SK-N-SH (cell line): Measurements from ENCODE around the gene NOX3. TPM values are rescaled to one million over a fixed set of nuclear protein-coding genes. Genes with fewer than 3 reads are reported as not detected.
"Not testable (repeated sequence)": the region's sequence is repeated elsewhere in the genome, so short reads cannot be mapped to it uniquely, and the experiment has no call there.

Experiments used
- CTCF ChIA-PET: fragments of 300-600, 350-600 bp; formaldehyde crosslinking; extraction: SDS; loops from one replicate; lab custom pipeline; 2021; lab: Yijun Ruan, JAX
- POLR2A ChIA-PET: fragments of 350-600 bp; sonication (Branson Sonifier 250); formaldehyde crosslinking; extraction: SDS; loops from one replicate; lab custom pipeline; 2020; ENCODE audit warnings: antibody characterized with exemption, inconsistent platforms; lab: Yijun Ruan, JAX
- DNase-seq: peaks from one replicate; pipeline ENCODE4 v3.0.0; 2012
- H2AFZ ChIP-seq: fragments of 200-600 bp; sonication (generic); 2 replicates; pipeline ENCODE4 v1.8.1; 2016; ENCODE audit warnings: antibody characterized with exemption, mild to moderate bottlenecking, low read depth
- H3F3A ChIP-seq: fragments of 200-600 bp; sonication (generic); replicated peaks from 2 replicates; pipeline ENCODE3; 2016; ENCODE audit warnings: antibody characterized with exemption, mild to moderate bottlenecking; ENCODE audit not compliant: insufficient read depth
- H3K27ac ChIP-seq, 2 experiments: fragments of 200-500 bp in 1 of 2; fragments of 200-600 bp in 1 of 2; sonication (Bioruptor generic) in 1 of 2; sonication (generic), shearing (Covaris generic) in 1 of 2; 2 replicates each; pipeline versions ENCODE4 v1.5.1 to v1.6.1; 2014 to 2016; ENCODE audit warnings: low read depth in 2 of 2, inconsistent platforms in 1 of 2, low read length in 1 of 2, mild to moderate bottlenecking in 1 of 2, mixed read lengths in 1 of 2
- H3K27me3 ChIP-seq: fragments of 200-600 bp; sonication (generic), shearing (Covaris generic); 2 replicates; pipeline ENCODE4 v1.6.1; 2016; ENCODE audit warnings: mixed run types; ENCODE audit not compliant: insufficient read depth
- H3K36me3 ChIP-seq, 2 experiments: fragments of 200-500 bp in 1 of 2; fragments of 200-600 bp in 1 of 2; sonication (Bioruptor generic) in 1 of 2; sonication (generic) in 1 of 2; replicated peaks in 1 of 2; 2 replicates each; pipeline versions ENCODE3 to v1.5.1; 2014 to 2016; ENCODE audit warnings: low read length in 1 of 2, mild to moderate bottlenecking in 1 of 2; ENCODE audit not compliant: insufficient read depth in 2 of 2, control insufficient read depth in 1 of 2
- H3K4me1 ChIP-seq, 2 experiments: fragments of 200-500 bp in 1 of 2; fragments of 200-600 bp in 1 of 2; sonication (Bioruptor generic) in 1 of 2; sonication (generic), shearing (Covaris generic) in 1 of 2; 2 replicates each; pipeline versions ENCODE4 v1.5.1 to v1.6.1; 2014 to 2016; ENCODE audit warnings: low read depth in 1 of 2, low read length in 1 of 2, mixed run types in 1 of 2; ENCODE audit not compliant: insufficient read depth in 2 of 2, control insufficient read depth in 1 of 2
- H3K4me2 ChIP-seq: fragments of 200-600 bp; sonication (generic), shearing (Covaris generic); 2 replicates; pipeline ENCODE4 v1.6.1; 2017; ENCODE audit warnings: mixed run types
- H3K4me3 ChIP-seq, 2 experiments: fragments of 200-500 bp in 1 of 2; fragments of 200-600 bp in 1 of 2; sonication (Bioruptor generic) in 1 of 2; sonication (generic), shearing (Covaris generic) in 1 of 2; 2 replicates each; pipeline versions ENCODE4 v1.5.1 to v1.8.1; 2014 to 2016; ENCODE audit warnings: low read depth in 2 of 2, inconsistent platforms in 1 of 2, low read length in 1 of 2, mild to moderate bottlenecking in 1 of 2, mixed read lengths in 1 of 2, moderate library complexity in 1 of 2
- H3K79me2 ChIP-seq: fragments of 200-600 bp; sonication (generic); 2 replicates; pipeline ENCODE4 v1.8.1; 2017; ENCODE audit warnings: mild to moderate bottlenecking; ENCODE audit not compliant: insufficient read depth
- H3K9ac ChIP-seq: fragments of 200-600 bp; sonication (generic); 2 replicates; pipeline ENCODE4 v1.6.1; 2017; ENCODE audit warnings: mixed run types
- H3K9me2 ChIP-seq: fragments of 200-600 bp; sonication (generic); 2 replicates; pipeline ENCODE4 v1.6.1; 2017; ENCODE audit warnings: mixed run types
- H3K9me3 ChIP-seq: fragments of 200-600 bp; sonication (generic); 2 replicates; pipeline ENCODE4 v1.6.1; 2017; ENCODE audit warnings: mixed run types, mild to moderate bottlenecking, moderate library complexity
- H4K20me1 ChIP-seq: fragments of 200-600 bp; sonication (generic); 2 replicates; pipeline ENCODE4 v1.6.1; 2017; ENCODE audit warnings: mild to moderate bottlenecking, mixed run types; ENCODE audit not compliant: insufficient read depth
- EZH2phosphoT487 ChIP-seq: fragments of 200-600 bp; sonication (generic); IDR thresholded peaks from 2 replicates; pipeline ENCODE4 v1.6.1; 2017; ENCODE audit warnings: low read depth, mixed run types, mild to moderate bottlenecking, antibody characterized with exemption, moderate library complexity, borderline replicate concordance
- FOSL2 ChIP-seq: IDR thresholded peaks from 2 replicates; pipeline ENCODE4 v1.4.0; 2012; ENCODE audit warnings: low read depth, mild to moderate bottlenecking, moderate library complexity, borderline replicate concordance
- FOXM1 ChIP-seq: IDR thresholded peaks from 2 replicates; pipeline ENCODE4 v1.4.0; 2012; ENCODE audit warnings: low read depth, mild to moderate bottlenecking
- GABPA ChIP-seq: IDR thresholded peaks from 2 replicates; pipeline ENCODE4 v1.4.0; 2012; ENCODE audit warnings: low read depth, mild to moderate bottlenecking
- GATA2 ChIP-seq: sonication (generic); formaldehyde crosslinking; IDR thresholded peaks from 2 replicates; pipeline ENCODE4 v1.5.0; 2020; ENCODE audit warnings: mild to moderate bottlenecking, missing genetic modification reagents
- MXI1 ChIP-seq: IDR thresholded peaks from 2 replicates; pipeline ENCODE4 v1.6.1; 2012; ENCODE audit warnings: mild to moderate bottlenecking, low read depth, low read length, improper control_type of control experiment
- PBX3 ChIP-seq: IDR thresholded peaks from 2 replicates; pipeline ENCODE4; 2012
- REST ChIP-seq: IDR thresholded peaks from 2 replicates; pipeline ENCODE4 v1.6.1; 2012; ENCODE audit warnings: mild to moderate bottlenecking, low read depth, low read length, moderate library complexity
- SIN3A ChIP-seq: IDR thresholded peaks from 2 replicates; pipeline ENCODE4 v1.6.1; 2012; ENCODE audit warnings: low read depth, mild to moderate bottlenecking, low read length, moderate library complexity, borderline replicate concordance
- ZBTB33 ChIP-seq: IDR thresholded peaks from 2 replicates; pipeline ENCODE4 v1.4.0; 2012; ENCODE audit warnings: low read depth, borderline replicate concordance
- WGBS: methylation state at CpG from one replicate; pipeline ENCODE4 v1.1.6; 2017; ENCODE audit warnings: low lambda C conversion rate; 5-methylcytosine and 5-hydroxymethylcytosine counted together
- polyA plus RNA-seq, 3 experiments: library from polyadenylated mRNA; depleted of rRNA; stranded (reverse); fragments of >200 nt; gene quantifications; 2 replicates each; pipeline ENCODE4 v1.2.3, GENCODE V29; 2012

NOX3 gene
- polyA plus RNA-seq, 1 of the 3 experiments (the other 2 are of a cell fraction) = 0.02 TPM

- Histone ChIP-seq H3K4me1 (peaks cover 8 to 27% of the 10 kb centered on the region in 2 experiments; a peak in 3 of 4 replicates), H3K27me3 (no peaks in the 10 kb centered on the region), H3F3A (no peaks in the 10 kb centered on the region), H3K27ac (no peak overlapping the region), H3K9ac (no peak overlapping the region), H3K4me2 (no peak overlapping the region), H2AFZ (no peak overlapping the region), H3K36me3 (no peaks in the 10 kb centered on the region), H4K20me1 (no peaks in the 10 kb centered on the region), H3K9me3 (no peaks in the 10 kb centered on the region), H3K4me3 (no peak overlapping the region), H3K79me2 (no peaks in the 10 kb centered on the region), H3K9me2 (no peaks in the 10 kb centered on the region)
- TF ChIP-seq SIN3A = no peak
- no peak for TF ChIP-seq GATA2 (CRISPR knock-in tag)
- TF ChIP-seq GABPA = no peak
- TF ChIP-seq FOSL2 = no peak
- TF ChIP-seq FOXM1 = no peak
- no peak for TF ChIP-seq MXI1
- TF ChIP-seq REST = no peak
- no peak for TF ChIP-seq EZH2phosphoT487
- TF ChIP-seq ZBTB33 = no peak
- no peak for TF ChIP-seq PBX3
- CTCF ChIA-PET = interaction anchor here (1.2 kb wide), 1 partner anchor 10 kb away, joined by 3 read pairs; no protein-coding TSS in a partner anchor
- POLR2A ChIA-PET = no interaction called here
- 93% methylated on average over 3 of the region's 3 CpGs for WGBS
- DNase-seq = no peak
These were observed 3.1 kb downstream of the NOX3 start for GRCh38 chr6:155452576-155452975.

GRCh38 chr6:155451530-155451929 lies 4.1 kb downstream of the NOX3 start:
- POLR2A ChIA-PET, H3F3A ChIP-seq, H3K79me2 ChIP-seq, H3K9me3 ChIP-seq, H4K20me1 ChIP-seq, H2AFZ ChIP-seq, H3K9ac ChIP-seq, H3K27ac ChIP-seq, H3K4me3 ChIP-seq, H3K4me2 ChIP-seq, H3K9me2 ChIP-seq, DNase-seq, H3K27me3 ChIP-seq, H3K36me3 ChIP-seq: not testable (repeated sequence)
- WGBS = 90% methylated on average over 7 of the region's 7 CpGs
- CTCF ChIA-PET = interaction anchor here (1.1 to 1.2 kb wide), 2 partner anchors 9 to 44 kb away, joined by 3 read pairs; no protein-coding TSS in a partner anchor
- H3K4me1 ChIP-seq = peaks cover 8 to 27% of the 10 kb centered on the region in 2 experiments; a peak in 3 of 4 replicates
